Measurements from ENCODE around the gene TAOK2. TPM values are rescaled to one million over a fixed set of nuclear protein-coding genes. Genes with fewer than 3 reads are reported as not detected.

The TAOK2 gene
- total and polyA plus RNA-seq, 2 of the 13 experiments (the other 11 are each of a cell fraction or from before 2014, with no cell fraction given) = 17.4 to 43.2 TPM

DNA sequence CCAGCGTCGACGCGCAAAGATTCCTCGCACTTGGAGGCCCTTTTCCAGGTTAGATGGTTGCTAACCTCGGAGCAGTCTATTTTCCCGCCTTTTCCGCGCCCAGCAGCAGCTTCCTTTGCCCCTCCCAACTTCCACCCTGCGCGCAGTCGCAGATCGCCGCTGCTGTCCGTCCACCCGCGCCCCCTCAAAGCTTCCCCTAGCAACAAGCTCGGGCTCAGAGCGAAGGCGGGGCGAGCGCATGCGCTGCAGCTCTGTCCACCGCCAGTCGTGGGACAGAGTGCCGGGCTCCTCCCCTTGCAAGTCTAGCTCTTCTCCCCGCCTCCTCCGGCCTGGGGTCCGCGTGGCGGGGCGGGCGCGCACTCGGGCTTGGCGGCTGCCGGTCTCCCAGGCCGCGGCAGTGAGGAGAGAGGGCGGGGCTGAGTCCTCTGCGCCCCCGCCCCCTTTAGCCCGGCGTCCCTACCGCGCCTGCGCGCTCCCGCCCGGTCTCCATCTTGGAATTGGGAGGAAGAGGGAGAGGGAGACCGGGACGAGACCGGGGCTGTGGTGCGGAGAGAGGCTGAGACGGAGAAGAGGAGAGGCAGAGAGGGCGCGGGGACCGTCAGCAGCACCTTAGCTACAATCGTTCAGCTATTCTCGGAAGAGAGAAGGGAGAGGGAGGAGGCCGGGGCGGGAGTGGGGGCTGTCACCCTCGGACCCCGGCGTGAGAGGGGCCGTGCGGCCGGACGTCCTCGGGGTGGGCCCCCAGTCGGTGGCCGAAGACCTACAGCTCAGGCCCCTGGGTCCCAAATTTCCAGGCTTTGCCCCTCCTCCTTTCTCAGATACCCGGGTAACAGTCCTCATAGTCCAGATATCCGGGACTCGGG lies at the start of gene TAOK2 (continued):
- TF ChIP-seq, protein P1, sequence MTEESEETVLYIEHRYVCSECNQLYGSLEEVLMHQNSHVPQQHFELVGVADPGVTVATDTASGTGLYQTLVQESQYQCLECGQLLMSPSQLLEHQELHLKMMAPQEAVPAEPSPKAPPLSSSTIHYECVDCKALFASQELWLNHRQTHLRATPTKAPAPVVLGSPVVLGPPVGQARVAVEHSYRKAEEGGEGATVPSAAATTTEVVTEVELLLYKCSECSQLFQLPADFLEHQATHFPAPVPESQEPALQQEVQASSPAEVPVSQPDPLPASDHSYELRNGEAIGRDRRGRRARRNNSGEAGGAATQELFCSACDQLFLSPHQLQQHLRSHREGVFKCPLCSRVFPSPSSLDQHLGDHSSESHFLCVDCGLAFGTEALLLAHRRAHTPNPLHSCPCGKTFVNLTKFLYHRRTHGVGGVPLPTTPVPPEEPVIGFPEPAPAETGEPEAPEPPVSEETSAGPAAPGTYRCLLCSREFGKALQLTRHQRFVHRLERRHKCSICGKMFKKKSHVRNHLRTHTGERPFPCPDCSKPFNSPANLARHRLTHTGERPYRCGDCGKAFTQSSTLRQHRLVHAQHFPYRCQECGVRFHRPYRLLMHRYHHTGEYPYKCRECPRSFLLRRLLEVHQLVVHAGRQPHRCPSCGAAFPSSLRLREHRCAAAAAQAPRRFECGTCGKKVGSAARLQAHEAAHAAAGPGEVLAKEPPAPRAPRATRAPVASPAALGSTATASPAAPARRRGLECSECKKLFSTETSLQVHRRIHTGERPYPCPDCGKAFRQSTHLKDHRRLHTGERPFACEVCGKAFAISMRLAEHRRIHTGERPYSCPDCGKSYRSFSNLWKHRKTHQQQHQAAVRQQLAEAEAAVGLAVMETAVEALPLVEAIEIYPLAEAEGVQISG (CRISPR knock-in tag; IDR thresholded peaks at IDR 0.05) = peak; percentile 84; the same call in 1 of the 2 replicates
- no peak for TF ChIP-seq HOXA7 (CRISPR knock-in tag; IDR thresholded peaks at IDR 0.05)
- peak; percentile 98 for TF ChIP-seq POLR2AphosphoS5 (IDR thresholded peaks at IDR 0.05; ENCODE audit: low read depth, low read length)
- TF ChIP-seq RFX1 (IDR thresholded peaks at IDR 0.05) = peak; percentile 89
- TF ChIP-seq TOPORS (CRISPR knock-in tag; IDR thresholded peaks at IDR 0.05) = peak; percentile 84
- 0 out of 2 replicates have a peak, but pooled peaks have one; percentile 83 for TF ChIP-seq CC2D1A (CRISPR knock-in tag; IDR thresholded peaks at IDR 0.05)
- TF ChIP-seq, protein P2, sequence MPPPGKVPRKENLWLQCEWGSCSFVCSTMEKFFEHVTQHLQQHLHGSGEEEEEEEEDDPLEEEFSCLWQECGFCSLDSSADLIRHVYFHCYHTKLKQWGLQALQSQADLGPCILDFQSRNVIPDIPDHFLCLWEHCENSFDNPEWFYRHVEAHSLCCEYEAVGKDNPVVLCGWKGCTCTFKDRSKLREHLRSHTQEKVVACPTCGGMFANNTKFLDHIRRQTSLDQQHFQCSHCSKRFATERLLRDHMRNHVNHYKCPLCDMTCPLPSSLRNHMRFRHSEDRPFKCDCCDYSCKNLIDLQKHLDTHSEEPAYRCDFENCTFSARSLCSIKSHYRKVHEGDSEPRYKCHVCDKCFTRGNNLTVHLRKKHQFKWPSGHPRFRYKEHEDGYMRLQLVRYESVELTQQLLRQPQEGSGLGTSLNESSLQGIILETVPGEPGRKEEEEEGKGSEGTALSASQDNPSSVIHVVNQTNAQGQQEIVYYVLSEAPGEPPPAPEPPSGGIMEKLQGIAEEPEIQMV (CRISPR knock-in tag; IDR thresholded peaks at IDR 0.05; ENCODE audit: low read depth) = peak; percentile 82; the same call in 1 of the 2 replicates
- TF ChIP-seq ZNF749 (CRISPR knock-in tag; IDR thresholded peaks at IDR 0.05; ENCODE audit: borderline replicate concordance) = peak; percentile 88; the same call in 1 of the 2 replicates
- peak; percentile 96 for TF ChIP-seq DR1 (CRISPR knock-in tag; IDR thresholded peaks at IDR 0.05)
- TF ChIP-seq, protein P3, sequence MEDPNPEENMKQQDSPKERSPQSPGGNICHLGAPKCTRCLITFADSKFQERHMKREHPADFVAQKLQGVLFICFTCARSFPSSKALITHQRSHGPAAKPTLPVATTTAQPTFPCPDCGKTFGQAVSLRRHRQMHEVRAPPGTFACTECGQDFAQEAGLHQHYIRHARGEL (CRISPR knock-in tag; IDR thresholded peaks at IDR 0.05) = peak; percentile 77; the same call in 1 of the 2 replicates
- TF ChIP-seq, protein P4, sequence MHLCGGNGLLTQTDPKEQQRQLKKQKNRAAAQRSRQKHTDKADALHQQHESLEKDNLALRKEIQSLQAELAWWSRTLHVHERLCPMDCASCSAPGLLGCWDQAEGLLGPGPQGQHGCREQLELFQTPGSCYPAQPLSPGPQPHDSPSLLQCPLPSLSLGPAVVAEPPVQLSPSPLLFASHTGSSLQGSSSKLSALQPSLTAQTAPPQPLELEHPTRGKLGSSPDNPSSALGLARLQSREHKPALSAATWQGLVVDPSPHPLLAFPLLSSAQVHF (CRISPR knock-in tag; IDR thresholded peaks at IDR 0.05) = peak; percentile 86
- no peak for TF ChIP-seq GABPA (IDR thresholded peaks at IDR 0.05; ENCODE audit: low read depth, low read length)
- TF ChIP-seq GABPA (CRISPR knock-in tag; IDR thresholded peaks at IDR 0.05; ENCODE audit: low read depth) = peak; percentile 81
- peak; percentile 74; the same call in 1 of the 2 replicates for TF ChIP-seq HOXD1 (CRISPR knock-in tag; IDR thresholded peaks at IDR 0.05)
- no peak; the same call in 1 of the 2 replicates for TF ChIP-seq ZFP82 (CRISPR knock-in tag; IDR thresholded peaks at IDR 0.05; ENCODE audit: borderline replicate concordance)
- no peak for TF ChIP-seq FOXM1 (CRISPR knock-in tag; IDR thresholded peaks at IDR 0.05)
- peak; percentile 42 for TF ChIP-seq BCL6 (CRISPR knock-in tag; IDR thresholded peaks at IDR 0.05)
- TF ChIP-seq, protein P5, sequence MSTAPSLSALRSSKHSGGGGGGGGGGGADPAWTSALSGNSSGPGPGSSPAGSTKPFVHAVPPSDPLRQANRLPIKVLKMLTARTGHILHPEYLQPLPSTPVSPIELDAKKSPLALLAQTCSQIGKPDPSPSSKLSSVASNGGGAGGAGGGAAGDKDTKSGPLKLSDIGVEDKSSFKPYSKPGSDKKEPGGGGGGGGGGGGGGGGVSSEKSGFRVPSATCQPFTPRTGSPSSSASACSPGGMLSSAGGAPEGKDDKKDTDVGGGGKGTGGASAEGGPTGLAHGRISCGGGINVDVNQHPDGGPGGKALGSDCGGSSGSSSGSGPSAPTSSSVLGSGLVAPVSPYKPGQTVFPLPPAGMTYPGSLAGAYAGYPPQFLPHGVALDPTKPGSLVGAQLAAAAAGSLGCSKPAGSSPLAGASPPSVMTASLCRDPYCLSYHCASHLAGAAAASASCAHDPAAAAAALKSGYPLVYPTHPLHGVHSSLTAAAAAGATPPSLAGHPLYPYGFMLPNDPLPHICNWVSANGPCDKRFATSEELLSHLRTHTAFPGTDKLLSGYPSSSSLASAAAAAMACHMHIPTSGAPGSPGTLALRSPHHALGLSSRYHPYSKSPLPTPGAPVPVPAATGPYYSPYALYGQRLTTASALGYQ (CRISPR knock-in tag; IDR thresholded peaks at IDR 0.05) = no peak; the same call in 1 of the 2 replicates
- peak; percentile 42; the same call in 1 of the 2 replicates for TF ChIP-seq PHF21A (CRISPR knock-in tag; IDR thresholded peaks at IDR 0.05)
- TF ChIP-seq, protein P6, sequence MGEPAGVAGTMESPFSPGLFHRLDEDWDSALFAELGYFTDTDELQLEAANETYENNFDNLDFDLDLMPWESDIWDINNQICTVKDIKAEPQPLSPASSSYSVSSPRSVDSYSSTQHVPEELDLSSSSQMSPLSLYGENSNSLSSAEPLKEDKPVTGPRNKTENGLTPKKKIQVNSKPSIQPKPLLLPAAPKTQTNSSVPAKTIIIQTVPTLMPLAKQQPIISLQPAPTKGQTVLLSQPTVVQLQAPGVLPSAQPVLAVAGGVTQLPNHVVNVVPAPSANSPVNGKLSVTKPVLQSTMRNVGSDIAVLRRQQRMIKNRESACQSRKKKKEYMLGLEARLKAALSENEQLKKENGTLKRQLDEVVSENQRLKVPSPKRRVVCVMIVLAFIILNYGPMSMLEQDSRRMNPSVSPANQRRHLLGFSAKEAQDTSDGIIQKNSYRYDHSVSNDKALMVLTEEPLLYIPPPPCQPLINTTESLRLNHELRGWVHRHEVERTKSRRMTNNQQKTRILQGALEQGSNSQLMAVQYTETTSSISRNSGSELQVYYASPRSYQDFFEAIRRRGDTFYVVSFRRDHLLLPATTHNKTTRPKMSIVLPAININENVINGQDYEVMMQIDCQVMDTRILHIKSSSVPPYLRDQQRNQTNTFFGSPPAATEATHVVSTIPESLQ (CRISPR knock-in tag; conservative IDR thresholded peaks at IDR 0.05) = 0 out of 2 replicates have a peak, but pooled peaks have one; percentile 27

Measured in HepG2 (cell line).